Activated B cell treated with CpG ODN at 0.5 μM for 24 hours (primary cell): Measurements from ENCODE around the gene TPPP. TPM values are rescaled to one million over a fixed set of nuclear protein-coding genes. Genes with fewer than 3 reads are reported as not detected.
A peak's percentile ranks its signal among the peaks of the same experiment; 100 is the strongest.

Experiments
- ATAC-seq: fragments of 200-7000 bp; cut with Tn5 transposase; one replicate; pipeline ENCODE4 v1.10.0; 2021; ENCODE audit warnings: low read depth, mild to moderate bottlenecking, moderate library complexity
- CTCF ChIA-PET: fragments of 350-600 bp; sonication (Branson Sonifier 250); formaldehyde crosslinking; loops from one replicate; lab custom pipeline; 2021; ENCODE audit warnings: antibody characterized with exemption; lab: Charles Lee
- POLR2A ChIA-PET: fragments of 350-600 bp; sonication (Branson Sonifier 250); formaldehyde crosslinking; loops from one replicate; lab custom pipeline; 2021; ENCODE audit warnings: antibody characterized with exemption; lab: Charles Lee
- DNase-seq: peaks from one replicate; pipeline ENCODE4 v3.0.0; 2022
- H3K27ac Mint-ChIP-seq: one replicate; pipeline ENCODE4 v1.8.0; 2020; ENCODE audit warnings: mixed read lengths
- H3K27me3 Mint-ChIP-seq: one replicate; pipeline ENCODE4 v1.8.0; 2021; ENCODE audit warnings: mixed read lengths
- H3K36me3 Mint-ChIP-seq: one replicate; pipeline ENCODE4 v1.8.0; 2021; ENCODE audit warnings: low read depth, mixed read lengths
- H3K4me1 Mint-ChIP-seq: one replicate; pipeline ENCODE4 v1.8.0; 2021; ENCODE audit warnings: mixed read lengths
- H3K4me3 Mint-ChIP-seq: one replicate; pipeline ENCODE4 v1.8.0; 2020; ENCODE audit warnings: mild to moderate bottlenecking, mixed read lengths
- H3K9me3 Mint-ChIP-seq: one replicate; pipeline ENCODE4 v1.8.0; 2020; ENCODE audit warnings: mixed read lengths
- CTCF ChIP-seq: fragments of 200-600 bp; IDR thresholded peaks from one replicate; pipeline ENCODE4 v1.8.0; 2022; ENCODE audit warnings: antibody characterized with exemption, mild to moderate bottlenecking
- intact Hi-C: fragments of 100-400 bp; cut with micrococcal nuclease; formaldehyde crosslinking; loops from one replicate; pipeline ENCODE4 v1.15.1; 2024
- total RNA-seq: library from RNA; stranded (reverse); gene quantifications from 2 replicates; pipeline ENCODE4 v1.2.3, GENCODE V29; 2022

Gene TPPP
- total RNA-seq, 1 donor from 2014 or later, result 0.04 TPM

- H3K27ac Mint-ChIP-seq, result no peak overlapping the region
- DNase-seq (no peak), ATAC-seq (no peak)
- H3K27me3 Mint-ChIP-seq, result peaks cover 8% of the 10 kb centered on the region
- no peak for TF ChIP-seq CTCF
- H3K36me3 Mint-ChIP-seq, result no peaks in the 10 kb centered on the region
- peaks cover 13% of the 10 kb centered on the region for H3K4me1 Mint-ChIP-seq
- intact Hi-C loops, result no loop called here
- H3K4me3 Mint-ChIP-seq, result no peak overlapping the region
- CTCF ChIA-PET, result no interaction called here
- POLR2A ChIA-PET, result no interaction called here
- H3K9me3 Mint-ChIP-seq, result no peaks in the 10 kb centered on the region
Measured at GRCh38 chr5:675111-675870, 17.9 kb downstream of the TPPP start.

- Mint-ChIP-seq H3K27ac (no peak overlapping the region), H3K36me3 (no peaks in the 10 kb centered on the region), H3K4me1 (peaks cover 13% of the 10 kb centered on the region), H3K4me3 (no peak overlapping the region), H3K27me3 (peaks cover 8% of the 10 kb centered on the region), H3K9me3 (no peaks in the 10 kb centered on the region)
- intact Hi-C loops, result loop anchor here (5.0 kb wide), 3 partner anchors 227 to 493 kb away; no protein-coding TSS in a partner anchor
- no peak for TF ChIP-seq CTCF
- DNase-seq, result no peak
- ChIA-PET CTCF (no interaction called here), POLR2A (no interaction called here)
- ATAC-seq, result no peak
Measured at GRCh38 chr5:674630-675011, 18.5 kb downstream of the TPPP start.

DNA sequence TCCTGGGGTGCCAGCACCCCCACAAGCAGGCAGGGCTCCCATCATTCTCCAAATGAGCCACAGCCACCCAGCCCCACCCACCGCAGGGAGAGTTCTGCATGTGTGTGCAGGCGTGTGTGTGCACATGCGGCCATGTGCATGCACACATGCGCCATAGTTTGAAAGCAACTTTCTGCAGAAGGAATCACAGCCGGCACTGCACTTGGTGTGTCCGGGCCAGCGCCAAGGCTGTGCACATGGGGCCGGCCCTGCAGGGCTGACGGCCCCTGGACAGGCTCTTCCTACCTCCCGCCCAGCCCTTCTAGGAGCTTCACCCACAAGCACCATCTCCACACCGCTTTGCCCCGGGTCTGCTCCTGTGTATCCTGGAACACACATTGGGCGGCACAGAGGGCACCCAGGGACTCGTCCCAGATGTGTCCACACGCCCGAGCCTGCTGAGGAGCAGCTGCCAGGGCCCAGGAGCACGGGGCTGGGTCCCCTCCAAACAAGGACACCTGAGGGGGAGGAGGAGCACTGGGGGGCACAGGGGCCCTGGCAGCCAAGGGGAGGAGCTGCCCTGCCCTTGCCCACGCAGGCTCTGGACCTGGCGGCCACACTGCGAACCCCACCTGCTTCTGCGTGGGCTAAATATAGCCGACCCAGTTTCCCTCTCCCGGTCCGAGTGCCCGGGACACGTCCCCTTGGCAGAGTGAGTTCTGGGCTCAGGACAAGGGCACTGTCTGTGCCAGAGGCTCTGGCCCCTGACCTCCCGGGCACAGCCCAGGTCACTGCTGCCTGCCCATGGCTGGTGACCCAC, 19.1 kb downstream of the TPPP start:
- Mint-ChIP-seq H3K27me3 (peaks cover 8% of the 10 kb centered on the region), H3K27ac (no peak overlapping the region), H3K4me3 (no peak overlapping the region), H3K4me1 (peaks cover 13% of the 10 kb centered on the region), H3K36me3 (no peaks in the 10 kb centered on the region), H3K9me3 (no peaks in the 10 kb centered on the region)
- TF ChIP-seq CTCF, result no peak
- ATAC-seq (no peak), DNase-seq (no peak)
- POLR2A ChIA-PET, result no interaction called here
- intact Hi-C loops, result loop anchor here (5.0 kb wide), 3 partner anchors 227 to 493 kb away; no protein-coding TSS in a partner anchor
- CTCF ChIA-PET, result interaction anchor here (1.2 to 1.5 kb wide), 2 partner anchors 226 kb away, joined by 3 read pairs; no protein-coding TSS in a partner anchor

DNA sequence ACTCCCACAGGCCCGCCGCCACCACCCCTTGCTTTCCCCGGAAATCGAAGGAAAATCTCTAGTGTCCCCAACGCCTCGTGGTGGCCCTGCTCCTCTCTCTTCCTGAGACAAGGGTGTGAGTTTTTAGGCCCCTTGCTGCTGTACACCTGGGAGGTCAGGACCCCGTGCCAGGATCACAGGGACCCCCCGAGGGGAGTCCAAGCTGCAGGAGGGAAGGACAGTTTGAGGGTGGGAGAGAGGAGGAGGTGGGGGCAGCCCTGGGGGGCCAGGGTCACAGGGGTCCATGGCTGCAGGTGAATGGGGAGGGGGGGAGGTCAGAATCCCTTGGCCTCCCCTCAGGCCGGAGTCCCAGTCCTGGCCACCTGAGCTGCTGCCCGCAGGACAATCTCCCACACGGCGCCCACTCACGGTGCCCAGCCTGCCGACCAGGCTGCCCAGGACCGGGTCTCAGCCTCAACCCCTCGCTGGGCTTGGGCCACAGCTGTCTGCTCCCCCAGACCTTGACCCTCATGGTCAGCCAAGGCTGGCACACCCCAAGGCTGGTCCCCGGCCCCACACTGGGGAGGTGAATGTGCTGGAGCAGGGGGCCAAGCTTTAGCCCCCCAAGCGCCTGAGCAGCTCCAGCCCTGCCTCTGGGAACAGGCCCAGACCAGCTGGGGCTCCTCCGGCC, 19.9 kb downstream of the TPPP start:
- DNase-seq (peak; percentile 14), ATAC-seq (no peak)
- intact Hi-C loops, result loop anchor here (5.0 kb wide), 3 partner anchors 226 to 494 kb away; no protein-coding TSS in a partner anchor
- ChIA-PET CTCF (interaction anchor here (1.2 to 1.5 kb wide), 3 partner anchors 225 to 230 kb away, joined by 3 to 8 read pairs (median 3); no protein-coding TSS in a partner anchor), POLR2A (no interaction called here)
- no peak for TF ChIP-seq CTCF
- Mint-ChIP-seq H3K4me1 (peaks cover 13% of the 10 kb centered on the region), H3K9me3 (no peaks in the 10 kb centered on the region), H3K27me3 (peaks cover 8% of the 10 kb centered on the region), H3K27ac (no peak overlapping the region), H3K36me3 (no peaks in the 10 kb centered on the region), H3K4me3 (no peak overlapping the region)
